A549 (cell line): ENCODE results near the gene RPL7A. TPM values are rescaled to one million over a fixed set of nuclear protein-coding genes. Genes with fewer than 3 reads are reported as not detected.

Source experiments
- ATAC-seq, 2 experiments: fragments of 200-7000 bp in 1 of 2; fragments of >200 bp in 1 of 2; cut with Nextera tagmentation in 1 of 2; cut with Tn5 transposase in 1 of 2; 3 replicates each; pipeline versions ENCODE4 v1.8.0 to v1.9.1; 2018 to 2020; ENCODE audit warnings: mild to moderate bottlenecking in 1 of 2, moderate library complexity in 1 of 2
- CTCF ChIA-PET: fragments of 300-600 bp; sonication (Branson Sonifier 250); formaldehyde crosslinking; extraction: SDS; loops from one replicate; lab custom pipeline; 2021; ENCODE audit warnings: antibody characterized with exemption, inconsistent platforms; lab: Yijun Ruan, JAX
- POLR2A ChIA-PET: fragments of 350-600 bp; formaldehyde crosslinking; extraction: SDS; loops from one replicate; lab custom pipeline; 2021; ENCODE audit warnings: antibody characterized with exemption, inconsistent platforms; lab: Yijun Ruan, JAX
- DNase-seq, 2 experiments: peaks; one replicate each; pipeline versions ENCODE4 v3.0.0 to v3.0.0-alpha.2; 2011 to 2016; ENCODE audit warnings: low read depth in 1 of 2, low spot score in 1 of 2
- FAIRE-seq: peaks from 2 replicates; lab custom pipeline; 2011; peaks lifted over from hg19 to GRCh38; lab: Jason Lieb, UNC
- H3K27ac ChIP-seq, 2 experiments: fragments of >200 bp; sonication (Bioruptor Twin); formaldehyde crosslinking; 3 replicates each; pipeline ENCODE4 v1.5.1; 2016 to 2017
- H3K4me1 ChIP-seq: fragments of >200 bp; sonication (Bioruptor Twin); formaldehyde crosslinking; 3 replicates; pipeline ENCODE4 v1.6.1; 2016
- H3K4me2 ChIP-seq: fragments of >200 bp; sonication (Bioruptor Twin); formaldehyde crosslinking; 3 replicates; pipeline ENCODE4 v1.6.1; 2016
- H3K4me3 ChIP-seq: fragments of >200 bp; sonication (Bioruptor Twin); formaldehyde crosslinking; 3 replicates; pipeline ENCODE4 v1.5.1; 2016
- H3K9me3 ChIP-seq: fragments of >200 bp; sonication (Bioruptor Twin); formaldehyde crosslinking; 3 replicates; pipeline ENCODE4 v1.6.1; 2016
- ATOH8 ChIP-seq: fragments of 250-450 bp; sonication (Bioruptor Pico); IDR thresholded peaks from 2 replicates; pipeline ENCODE4 v1.5.0; 2020; ENCODE audit warnings: low read depth, mild to moderate bottlenecking, moderate library complexity
- CBX2 ChIP-seq: fragments of 200-600 bp; sonication (generic); IDR thresholded peaks from 2 replicates; pipeline ENCODE4 v1.6.1; 2016; ENCODE audit warnings: low read depth, mild to moderate bottlenecking, borderline replicate concordance
- CBX8 ChIP-seq: fragments of 200-600 bp; sonication (generic); IDR thresholded peaks from 2 replicates; pipeline ENCODE4 v1.6.1; 2016
- CTCF ChIP-seq: fragments of >200 bp; sonication (Bioruptor Twin); formaldehyde crosslinking; IDR thresholded peaks from 3 replicates; pipeline ENCODE4 v1.5.1; 2016
- EHF ChIP-seq: fragments of 250-450 bp; sonication (Bioruptor Pico); IDR thresholded peaks from 2 replicates; pipeline ENCODE4 v1.5.0; 2020; ENCODE audit warnings: mild to moderate bottlenecking
- EP300 ChIP-seq, 2 experiments: fragments of >200 bp; sonication (Bioruptor Twin); formaldehyde crosslinking; IDR thresholded peaks; 2 replicates in 1 of 2; 3 replicates in 1 of 2; pipeline ENCODE4 v1.6.1; 2016 to 2017
- FOSL2 ChIP-seq, 2 experiments: fragments of 450-650 bp in 1 of 2; fragments of >200 bp in 1 of 2; sonication (Bioruptor Twin) in 1 of 2; formaldehyde crosslinking; IDR thresholded peaks; 2 replicates each; pipeline versions ENCODE4 v1.5.0 to v1.6.1; 2016 to 2020; ENCODE audit warnings: mild to moderate bottlenecking in 1 of 2, moderate library complexity in 1 of 2
- HES2 ChIP-seq: fragments of >200 bp; sonication (Bioruptor Twin); formaldehyde crosslinking; IDR thresholded peaks from 2 replicates; pipeline ENCODE4 v1.6.1; 2016
- HOXA7 ChIP-seq: fragments of 250-450 bp; sonication (Bioruptor Pico); IDR thresholded peaks from 2 replicates; pipeline ENCODE4 v1.5.0; 2020; ENCODE audit warnings: mild to moderate bottlenecking, moderate library complexity
- HOXB13 ChIP-seq: fragments of 250-450 bp; sonication (Bioruptor Pico); IDR thresholded peaks from 2 replicates; pipeline ENCODE4 v1.5.0; 2020; ENCODE audit warnings: low read depth, mild to moderate bottlenecking, moderate library complexity
- HOXB5 ChIP-seq: fragments of 250-450 bp; sonication (Bioruptor Pico); IDR thresholded peaks from 2 replicates; pipeline ENCODE4 v1.5.0; 2020; ENCODE audit warnings: mild to moderate bottlenecking, moderate library complexity
- JUNB ChIP-seq: fragments of >200 bp; sonication (Bioruptor Twin); formaldehyde crosslinking; IDR thresholded peaks from 2 replicates; pipeline ENCODE4 v1.6.1; 2016
- NFE2L2 ChIP-seq: fragments of 150-350 bp; conservative IDR thresholded peaks from 2 replicates; pipeline ENCODE4 v1.6.1; 2014; ENCODE audit warnings: low read length
- NR3C1 ChIP-seq: fragments of >200 bp; sonication (Bioruptor Twin); formaldehyde crosslinking; IDR thresholded peaks from 3 replicates; pipeline ENCODE4 v1.6.1; 2017
- PHF8 ChIP-seq: fragments of 200-600 bp; sonication (generic); IDR thresholded peaks from 2 replicates; pipeline ENCODE4 v1.6.1; 2016; ENCODE audit warnings: low read depth, mild to moderate bottlenecking, antibody characterized with exemption, moderate library complexity, borderline replicate concordance
- RARB ChIP-seq: fragments of 250-450 bp; sonication (Bioruptor Pico); IDR thresholded peaks from 2 replicates; pipeline ENCODE4 v1.8.0; 2021; ENCODE audit warnings: mild to moderate bottlenecking, moderate library complexity
- RFX5 ChIP-seq: fragments of 450-650 bp; IDR thresholded peaks from 2 replicates; pipeline ENCODE4 v1.7.1; 2014; ENCODE audit warnings: antibody characterized with exemption, mild to moderate bottlenecking, moderate library complexity
- TFCP2L1 ChIP-seq: fragments of 250-450 bp; sonication (Bioruptor Pico); IDR thresholded peaks from 2 replicates; pipeline ENCODE4 v1.5.0; 2021; ENCODE audit warnings: mild to moderate bottlenecking
- TP53 ChIP-seq: fragments of 250-450 bp; sonication (Bioruptor Pico); IDR thresholded peaks from 2 replicates; pipeline ENCODE4 v1.5.0; 2021; ENCODE audit warnings: mild to moderate bottlenecking, moderate library complexity
- ZC3H11A ChIP-seq: fragments of 450-650 bp; IDR thresholded peaks from 2 replicates; pipeline ENCODE4 v1.6.1; 2014; ENCODE audit warnings: antibody characterized with exemption, mild to moderate bottlenecking
- ZNF302 ChIP-seq: fragments of 250-450 bp; sonication (Bioruptor Pico); IDR thresholded peaks from 2 replicates; pipeline ENCODE4 v1.9.0; 2021; ENCODE audit warnings: inconsistent platforms, mild to moderate bottlenecking, moderate library complexity
- WGBS: methylation state at CpG from one replicate; pipeline ENCODE4 v1.1.6; 2017; ENCODE audit errors: missing lambda C conversion rate; 5-methylcytosine and 5-hydroxymethylcytosine counted together
- polyA plus RNA-seq, 4 experiments: library from polyadenylated mRNA; depleted of rRNA in 3 of 4; stranded (reverse); fragments of >200 nt; fragmentation: RNase III in 1 of 4; extraction: RNeasy Plus Mini Kit Qiagen cat#74134 plus additional on column Dnase treatment in 1 of 4; gene quantifications; 2 replicates in 3 of 4; 3 replicates in 1 of 4; pipeline ENCODE4 v1.2.3, GENCODE V29; 2011 to 2017
- TF ChIP-seq, protein P1 (sequence below): fragments of 200-600 bp; sonication (generic); IDR thresholded peaks from 2 replicates; pipeline ENCODE4 v1.6.1; 2016; ENCODE audit warnings: antibody characterized with exemption, mild to moderate bottlenecking, moderate library complexity
- TF ChIP-seq, protein P2 (sequence below): IDR thresholded peaks from 2 replicates; pipeline ENCODE4 v1.6.1; 2012; ENCODE audit warnings: low read depth, borderline replicate concordance
- TF ChIP-seq, protein P3 (sequence below): IDR thresholded peaks from 2 replicates; pipeline ENCODE4 v1.6.1; 2012

Gene RPL7A
- polyA plus RNA-seq, 2 of the 4 experiments (the other 2 are of a cell fraction): 2,218 to 2,608 TPM

DNA sequence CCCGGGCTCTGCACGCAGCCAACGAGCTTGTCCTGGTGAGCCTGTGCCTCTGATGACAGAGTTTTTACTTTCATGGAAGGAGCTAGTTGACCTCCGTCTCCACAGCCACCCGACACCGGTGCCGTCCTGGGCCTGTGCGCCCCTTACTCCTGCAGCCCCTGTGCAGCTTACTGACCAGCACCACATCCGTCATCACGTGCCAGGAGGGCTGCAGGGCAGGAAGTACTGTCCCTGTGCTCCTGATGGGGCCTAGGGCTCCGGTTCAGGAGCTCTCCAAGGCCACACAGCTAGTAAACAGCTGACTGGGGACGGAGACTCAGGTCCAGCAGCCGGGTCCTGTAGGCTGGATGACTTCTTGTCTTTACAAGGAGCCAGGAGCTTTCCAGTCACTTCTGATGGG lies 38.3 kb downstream of the RPL7A start:
- TF ChIP-seq ATOH8 (CRISPR knock-in tag): no peak
- no peak for TF ChIP-seq EHF (CRISPR knock-in tag)
- TF ChIP-seq CTCF: no peak
- TF ChIP-seq, protein P1, sequence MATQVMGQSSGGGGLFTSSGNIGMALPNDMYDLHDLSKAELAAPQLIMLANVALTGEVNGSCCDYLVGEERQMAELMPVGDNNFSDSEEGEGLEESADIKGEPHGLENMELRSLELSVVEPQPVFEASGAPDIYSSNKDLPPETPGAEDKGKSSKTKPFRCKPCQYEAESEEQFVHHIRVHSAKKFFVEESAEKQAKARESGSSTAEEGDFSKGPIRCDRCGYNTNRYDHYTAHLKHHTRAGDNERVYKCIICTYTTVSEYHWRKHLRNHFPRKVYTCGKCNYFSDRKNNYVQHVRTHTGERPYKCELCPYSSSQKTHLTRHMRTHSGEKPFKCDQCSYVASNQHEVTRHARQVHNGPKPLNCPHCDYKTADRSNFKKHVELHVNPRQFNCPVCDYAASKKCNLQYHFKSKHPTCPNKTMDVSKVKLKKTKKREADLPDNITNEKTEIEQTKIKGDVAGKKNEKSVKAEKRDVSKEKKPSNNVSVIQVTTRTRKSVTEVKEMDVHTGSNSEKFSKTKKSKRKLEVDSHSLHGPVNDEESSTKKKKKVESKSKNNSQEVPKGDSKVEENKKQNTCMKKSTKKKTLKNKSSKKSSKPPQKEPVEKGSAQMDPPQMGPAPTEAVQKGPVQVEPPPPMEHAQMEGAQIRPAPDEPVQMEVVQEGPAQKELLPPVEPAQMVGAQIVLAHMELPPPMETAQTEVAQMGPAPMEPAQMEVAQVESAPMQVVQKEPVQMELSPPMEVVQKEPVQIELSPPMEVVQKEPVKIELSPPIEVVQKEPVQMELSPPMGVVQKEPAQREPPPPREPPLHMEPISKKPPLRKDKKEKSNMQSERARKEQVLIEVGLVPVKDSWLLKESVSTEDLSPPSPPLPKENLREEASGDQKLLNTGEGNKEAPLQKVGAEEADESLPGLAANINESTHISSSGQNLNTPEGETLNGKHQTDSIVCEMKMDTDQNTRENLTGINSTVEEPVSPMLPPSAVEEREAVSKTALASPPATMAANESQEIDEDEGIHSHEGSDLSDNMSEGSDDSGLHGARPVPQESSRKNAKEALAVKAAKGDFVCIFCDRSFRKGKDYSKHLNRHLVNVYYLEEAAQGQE: no peak
- TF ChIP-seq, protein P2, sequence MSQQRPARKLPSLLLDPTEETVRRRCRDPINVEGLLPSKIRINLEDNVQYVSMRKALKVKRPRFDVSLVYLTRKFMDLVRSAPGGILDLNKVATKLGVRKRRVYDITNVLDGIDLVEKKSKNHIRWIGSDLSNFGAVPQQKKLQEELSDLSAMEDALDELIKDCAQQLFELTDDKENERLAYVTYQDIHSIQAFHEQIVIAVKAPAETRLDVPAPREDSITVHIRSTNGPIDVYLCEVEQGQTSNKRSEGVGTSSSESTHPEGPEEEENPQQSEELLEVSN: no peak
- no peak for TF ChIP-seq EP300 (IDR thresholded peaks at IDR 0.05)
- no peak for TF ChIP-seq CBX2
- no peak for TF ChIP-seq CBX8
- no peak for TF ChIP-seq NR3C1
- TF ChIP-seq PHF8: no peak
- no peak for TF ChIP-seq HOXB5 (CRISPR knock-in tag)
- no peak for TF ChIP-seq HOXB13 (CRISPR knock-in tag)
- TF ChIP-seq, all 56 proteins: peak for 0
- Histone ChIP-seq H3K4me3 (no peak overlapping the region), H3K9me3 (no peaks in the 10 kb centered on the region), H3K4me1 (no peaks in the 10 kb centered on the region), H3K4me2 (no peak overlapping the region), H3K27ac (no peak overlapping the region)
- 83% methylated on average over 13 of the region's 13 CpGs for WGBS
- ChIA-PET POLR2A (no interaction called here), CTCF (interaction anchor here (1.0 to 4.2 kb wide), 6 partner anchors 11 to 201 kb away, joined by 3 to 21 read pairs (median 6); no protein-coding TSS in a partner anchor)
- no peak for FAIRE-seq
- ATAC-seq: no peak
- DNase-seq: no peak

- ATAC-seq (no peak), FAIRE-seq (no peak)
- H3K4me1 ChIP-seq: no peaks in the 10 kb centered on the region
- H3K4me3 ChIP-seq: no peak overlapping the region
- 80% methylated on average over 9 of the region's 9 CpGs for WGBS
- ChIA-PET CTCF (interaction anchor here (0.7 to 4.2 kb wide), 4 partner anchors 9 to 38 kb away, joined by 3 to 21 read pairs (median 3); no protein-coding TSS in a partner anchor), POLR2A (interaction anchor here (0.5 kb wide), 1 partner anchor 31 kb away, joined by 4 read pairs; the partner anchor contains the start of genes SURF1 and SURF2)
- no peaks in the 10 kb centered on the region for H3K9me3 ChIP-seq
- no peak for TF ChIP-seq HES2
- no peak for TF ChIP-seq FOSL2 (IDR thresholded peaks at IDR 0.05)
- TF ChIP-seq FOSL2 (CRISPR knock-in tag; IDR thresholded peaks at IDR 0.05): no peak
- TF ChIP-seq TFCP2L1 (CRISPR knock-in tag): no peak
- no peak for TF ChIP-seq JUNB
- TF ChIP-seq, protein P3, sequence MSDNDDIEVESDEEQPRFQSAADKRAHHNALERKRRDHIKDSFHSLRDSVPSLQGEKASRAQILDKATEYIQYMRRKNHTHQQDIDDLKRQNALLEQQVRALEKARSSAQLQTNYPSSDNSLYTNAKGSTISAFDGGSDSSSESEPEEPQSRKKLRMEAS: no peak
- no peak for TF ChIP-seq ZNF302
- TF ChIP-seq TP53: no peak
- no peak for TF ChIP-seq RARB (CRISPR knock-in tag)
- no peak for TF ChIP-seq ZC3H11A
- no peak for TF ChIP-seq HOXA7
- no peak for TF ChIP-seq NFE2L2
- TF ChIP-seq RFX5: no peak
- TF ChIP-seq, protein P1: no peak
- TF ChIP-seq, all 56 proteins: peak for 0
- Histone ChIP-seq H3K27ac (no peak overlapping the region), H3K4me2 (no peak overlapping the region)
- DNase-seq: no peak
These were observed 39.7 kb downstream of the RPL7A start for GRCh38 chr9:133387680-133388079.
